Omental fat pad (tissue), 4 donors: ENCODE measurements around the gene KIF4A. TPM values are rescaled to one million over a fixed set of nuclear protein-coding genes. Genes with fewer than 3 reads are reported as not detected.

Experiments
- ATAC-seq: fragments of 150-250 bp; one replicate; pipeline ENCODE4 v1.9.1; 2016; ENCODE audit warnings: mild to moderate bottlenecking, moderate library complexity; ENCODE audit not compliant: low FRiP score
- DNase-seq: peaks from one replicate; pipeline ENCODE4 v3.0.0-alpha.2; 2019; ENCODE audit warnings: low spot score
- CTCF ChIP-seq, 3 donors: fragments of 450-650 bp; IDR thresholded peaks; one replicate each; pipeline ENCODE4 v1.5.1; 2016 to 2017; ENCODE audit warnings: antibody characterized with exemption in 3 of 3, mild to moderate bottlenecking in 3 of 3, moderate library complexity in 2 of 3
- small RNA-seq: library from RNA; depleted of rRNA; stranded (forward); fragments of <200 nt; gene quantifications from one replicate; pipeline ENCODE3, GENCODE V24; 2016
- total RNA-seq, 4 donors: library from RNA; depleted of rRNA; stranded (reverse); fragments of >200 nt; gene quantifications; one replicate each; pipeline ENCODE4 v1.1.0, GENCODE V29; 2016

Gene KIF4A
- total RNA-seq, 4 donors from 2014 or later, result 0.09 to 1.2 (median 0.32) TPM; not detected in 1

DNA sequence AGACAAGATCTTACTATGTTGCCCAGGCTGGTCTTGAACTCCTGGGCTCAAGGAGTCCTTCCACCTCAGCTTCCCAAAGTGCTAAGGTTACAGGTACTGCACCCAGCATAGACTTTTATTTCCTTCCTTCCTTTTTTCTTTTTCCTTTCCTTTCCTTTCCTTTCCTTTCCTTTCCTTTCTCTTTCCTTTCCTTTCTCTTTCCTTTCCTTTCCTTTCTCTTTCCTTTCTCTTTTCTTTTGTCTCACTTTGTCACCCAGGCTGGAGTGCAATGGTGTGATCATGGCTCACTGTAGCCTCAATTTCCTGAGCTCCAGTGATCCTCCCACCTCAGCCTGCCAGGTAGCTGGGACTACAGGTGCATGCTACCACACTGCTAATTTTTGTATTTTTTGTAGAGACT is 174.1 kb downstream of the KIF4A start:
- ATAC-seq (no peak), DNase-seq (no peak)
- no peak for TF ChIP-seq CTCF (IDR thresholded peaks at IDR 0.05)

GRCh38 chrX:70466968-70467367 is 177.1 kb downstream of the KIF4A start:
- no peak for TF ChIP-seq CTCF (IDR thresholded peaks at IDR 0.05)

DNA sequence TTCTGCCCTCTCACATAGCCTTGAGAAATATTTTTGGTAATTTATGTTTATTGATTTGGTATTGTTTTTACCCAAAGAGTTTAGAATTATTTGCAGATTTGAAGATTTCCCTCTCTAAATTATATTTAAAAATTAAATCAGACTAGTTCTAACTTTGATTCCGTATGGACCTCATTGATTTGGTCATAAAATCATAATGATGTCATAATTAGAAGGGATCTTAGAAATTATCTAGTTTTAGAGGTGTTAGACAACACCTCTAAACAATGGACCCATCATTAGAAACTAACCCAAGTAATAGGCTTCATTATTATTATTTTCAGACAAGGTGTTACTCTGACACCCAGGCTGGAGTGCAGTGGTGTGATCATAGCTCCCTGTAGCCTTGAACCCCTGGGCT is 178.8 kb downstream of the KIF4A start:
- no peak for TF ChIP-seq CTCF (IDR thresholded peaks at IDR 0.05)
- DNase-seq, result no peak
- no peak for ATAC-seq

More at GRCh38 chrX:70466968-70467367, 177.1 kb downstream of the KIF4A start:
- no peak for DNase-seq
- no peak for ATAC-seq

Small RNA genes within 50 kb of the gene (small RNA-seq; reads per million reads assigned to genes)
- not detected for gene RNA5SP507
- not detected for gene RNU4-81P
- gene RNY4P23, result 7.1 reads per million, percentile 83 among the genes with 10 or more reads in this experiment

Other genes with a start within 250 kb of the KIF4A start
- gene AWAT2, start 240.2 kb upstream of the KIF4A start, total RNA-seq, result not detected
- gene OTUD6A, start 227.6 kb upstream of the KIF4A start, total RNA-seq, result not detected
- gene IGBP1, start 156.7 kb upstream of the KIF4A start, total RNA-seq, result 10 to 100 TPM; 43.1 to 63.7 (median 54.4) TPM
- not detected for gene DGAT2L6, start 112.6 kb upstream of the KIF4A start, total RNA-seq
- gene AWAT1, start 55.4 kb upstream of the KIF4A start, total RNA-seq, result not detected
- under 1 TPM in 2 of 4 donors, not detected in 2; 0.28 to 0.79 TPM for gene P2RY4, start 29.9 kb upstream of the KIF4A start, total RNA-seq
- not detected for gene ARR3, start 21.8 kb upstream of the KIF4A start, total RNA-seq
- not detected for gene RAB41, start 7.9 kb upstream of the KIF4A start, total RNA-seq
- 10 to 100 TPM; 20.7 to 31.7 (median 28.3) TPM for gene PDZD11, start 177 bp upstream of the KIF4A start, total RNA-seq
- gene GDPD2, start 133.2 kb downstream of the KIF4A start, total RNA-seq, result not detected
- gene DLG3, start 154.7 kb downstream of the KIF4A start, total RNA-seq, result 1 to 10 TPM; 3.7 to 7.8 (median 5.3) TPM